Tibial nerve (tissue), 4 donors: ENCODE results near the gene SIK2. TPM values are rescaled to one million over a fixed set of nuclear protein-coding genes. Genes with fewer than 3 reads are reported as not detected.

ENCODE experiments used
- DNase-seq, 2 donors: peaks; one replicate each; pipeline ENCODE4 v3.0.0-alpha.2; 2019; ENCODE audit warnings: low spot score in 2 of 2
- H3K27ac ChIP-seq, 4 donors: fragments of 200-600 bp; sonication (generic) in 3 of 4; one replicate each; pipeline ENCODE4 v1.5.1; 2017 to 2019; ENCODE audit warnings: mild to moderate bottlenecking in 1 of 4
- H3K27me3 ChIP-seq, 2 donors: fragments of 200-600 bp; sonication (generic) in 1 of 2; one replicate each; pipeline versions ENCODE4 v1.5.1 to v1.6.0; 2017 to 2019
- H3K36me3 ChIP-seq, 3 donors: fragments of 200-600 bp; sonication (generic); one replicate each; pipeline ENCODE4 v1.5.1; 2018 to 2019
- H3K4me1 ChIP-seq, 4 donors: fragments of 200-600 bp; sonication (generic) in 3 of 4; one replicate each; pipeline ENCODE4 v1.5.1; 2017 to 2019
- H3K4me3 ChIP-seq, 4 donors: fragments of 200-600 bp; sonication (generic) in 3 of 4; one replicate each; pipeline ENCODE4 v1.5.1; 2017 to 2019; ENCODE audit warnings: mild to moderate bottlenecking in 1 of 4, moderate library complexity in 1 of 4
- H3K9me3 ChIP-seq, 4 donors: fragments of 200-600 bp; sonication (generic) in 3 of 4; one replicate each; pipeline ENCODE4 v1.5.1; 2017 to 2019
- CTCF ChIP-seq, 5 experiments: fragments of 200-600 bp in 3 of 5; fragments of 450-650 bp in 2 of 5; sonication (generic) in 3 of 5; IDR thresholded peaks; one replicate each; pipeline ENCODE4 v1.5.1; 2016 to 2019; ENCODE audit warnings: antibody characterized with exemption in 5 of 5, mild to moderate bottlenecking in 3 of 5, moderate library complexity in 2 of 5
- EP300 ChIP-seq, 2 donors: sonication (generic); formaldehyde crosslinking; IDR thresholded peaks; one replicate each; pipeline ENCODE4 v1.6.1; 2017; ENCODE audit warnings: antibody characterized with exemption in 2 of 2, mild to moderate bottlenecking in 1 of 2
- POLR2A ChIP-seq, 2 donors: fragments of 450-650 bp; IDR thresholded peaks; one replicate each; pipeline ENCODE4 v1.6.1; 2017; ENCODE audit warnings: antibody characterized with exemption in 2 of 2, mild to moderate bottlenecking in 2 of 2, moderate library complexity in 2 of 2
- WGBS, 2 donors: methylation state at CpG; one replicate each; pipeline ENCODE4 v1.1.5; 2018; 5-methylcytosine and 5-hydroxymethylcytosine counted together
- total RNA-seq, 4 donors: library from RNA; depleted of rRNA; stranded (reverse); fragments of >200 nt; gene quantifications; one replicate each; pipeline ENCODE4 v1.1.0, GENCODE V29; 2016

Gene SIK2
- total RNA-seq, 4 donors from 2014 or later, result 19.7 to 27.6 (median 24.1) TPM

DNA sequence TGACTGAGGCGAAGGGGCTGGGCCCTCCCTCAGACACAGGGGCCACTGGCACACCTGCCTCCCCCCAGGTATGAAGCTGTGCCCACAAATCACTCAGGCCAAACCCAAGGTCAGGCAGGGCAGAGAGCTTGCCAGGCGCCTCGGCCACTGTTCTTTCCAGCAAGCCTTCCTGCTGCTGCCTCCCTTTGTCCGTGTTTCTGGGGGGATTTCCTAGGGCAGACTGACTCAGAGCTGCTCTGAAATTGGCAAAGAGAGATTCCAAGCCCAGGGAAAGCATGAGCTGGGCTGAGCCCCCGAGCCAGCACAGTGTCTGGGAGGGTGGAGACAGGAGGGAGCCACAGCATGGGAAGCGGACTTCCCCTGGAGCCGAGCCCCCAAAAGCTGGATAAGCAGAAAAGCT, 130.8 kb downstream of the SIK2 start:
- Histone ChIP-seq H3K4me3 (no peak overlapping the region), H3K27me3 (no peaks in the 10 kb centered on the region), H3K4me1 (peaks cover 0 to 91% (median 70%) of the 10 kb centered on the region in 4 donors), H3K36me3 (no peaks in the 10 kb centered on the region), H3K9me3 (no peaks in the 10 kb centered on the region), H3K27ac (peak overlapping the region; percentile 90 to 99 (median 94))
- 38 to 48% methylated on average over 4 to 7 of the region's 7 CpGs for WGBS, 2 donors
- no peak for TF ChIP-seq POLR2A (IDR thresholded peaks at IDR 0.05)
- peak in 1 of 2 donors; percentile 65 for TF ChIP-seq EP300 (IDR thresholded peaks at IDR 0.05)
- DNase-seq, result peak in 1 of 2 donors; percentile 37

GRCh38 chr11:111733611-111734088, 131.4 kb downstream of the SIK2 start:
- no peaks in the 10 kb centered on the region for H3K9me3 ChIP-seq
- DNase-seq, result no peak
- peaks cover 0 to 97% (median 73%) of the 10 kb centered on the region in 4 donors for H3K4me1 ChIP-seq
- H3K27ac ChIP-seq, result peak overlapping the region; percentile 90 to 99 (median 94)
- H3K4me3 ChIP-seq, result no peak overlapping the region
- no peaks in the 10 kb centered on the region for H3K27me3 ChIP-seq
- TF ChIP-seq POLR2A (IDR thresholded peaks at IDR 0.05) (no peak), CTCF (IDR thresholded peaks at IDR 0.05) (no peak), EP300 (IDR thresholded peaks at IDR 0.05) (no peak)
- 48 to 54% methylated on average over 8 to 9 of the region's 9 CpGs for WGBS, 2 donors
- H3K36me3 ChIP-seq, result no peaks in the 10 kb centered on the region

DNA sequence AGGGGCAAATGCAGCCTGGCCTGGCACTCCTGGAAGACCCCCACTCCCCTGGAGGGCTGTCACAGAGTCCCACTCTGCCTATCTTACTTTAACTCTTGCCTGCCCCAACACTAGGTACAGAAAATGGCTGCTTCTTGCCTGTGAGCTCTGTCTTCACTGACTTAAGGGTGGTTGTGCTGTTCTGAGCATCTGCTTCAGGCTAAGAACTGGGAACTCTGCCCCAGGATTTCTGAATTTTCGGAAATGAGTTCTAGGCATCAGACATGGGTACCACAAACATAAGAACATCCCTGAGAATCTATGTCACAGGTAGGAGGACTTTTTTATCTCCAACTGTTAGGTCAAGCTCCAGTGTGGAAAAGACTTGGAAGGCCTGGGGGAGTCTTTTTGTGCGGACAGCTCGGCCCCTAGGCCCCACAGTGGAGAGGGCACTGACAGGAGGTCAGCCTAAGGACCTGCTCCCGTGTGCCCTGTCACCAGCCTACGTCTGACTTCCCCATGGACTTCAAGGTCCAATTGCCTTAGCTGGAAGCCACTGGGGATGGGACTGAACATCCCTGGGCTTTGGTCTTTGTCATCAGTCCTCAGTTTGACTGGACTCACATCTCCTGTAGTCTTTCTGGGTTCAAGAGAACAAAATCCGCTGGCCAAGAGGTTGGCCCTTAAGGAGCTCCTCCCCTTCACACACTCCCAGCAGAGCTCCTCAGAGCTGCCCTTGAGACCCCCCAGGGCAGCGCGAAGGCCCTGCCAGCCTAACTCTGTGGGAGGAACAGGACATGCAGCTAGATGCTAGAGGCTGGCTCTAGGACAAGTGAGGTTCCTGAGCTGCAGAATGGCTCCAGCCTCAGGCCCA, 132.1 kb downstream of the SIK2 start:
- WGBS, 2 donors, result 51 to 58% methylated on average over 5 to 7 of the region's 8 CpGs
- DNase-seq, result no peak
- Histone ChIP-seq H3K36me3 (no peaks in the 10 kb centered on the region), H3K27ac (peak overlapping the region; percentile 90 to 99 (median 94)), H3K4me3 (no peak overlapping the region), H3K9me3 (no peaks in the 10 kb centered on the region), H3K4me1 (peaks cover 0 to 98% (median 71%) of the 10 kb centered on the region in 4 donors), H3K27me3 (no peaks in the 10 kb centered on the region)
- TF ChIP-seq POLR2A (IDR thresholded peaks at IDR 0.05) (no peak), CTCF (IDR thresholded peaks at IDR 0.05) (no peak), EP300 (IDR thresholded peaks at IDR 0.05) (no peak)

DNA sequence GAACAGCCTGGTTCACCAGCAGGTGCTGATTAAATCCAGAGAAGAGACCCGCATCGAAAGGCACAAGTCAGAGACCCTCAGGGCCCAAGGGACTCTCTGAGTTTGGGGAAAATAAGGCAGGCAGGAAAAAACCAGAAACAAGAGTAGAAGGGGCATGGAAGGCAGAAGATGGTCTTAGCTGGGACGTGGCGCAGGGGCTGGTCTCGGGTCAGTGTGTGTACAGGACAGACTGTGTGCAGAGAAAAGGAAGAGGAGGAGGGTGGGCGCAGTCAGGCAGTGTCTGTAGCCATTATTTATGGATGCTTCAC, 132.7 kb downstream of the SIK2 start:
- Histone ChIP-seq H3K9me3 (no peaks in the 10 kb centered on the region), H3K36me3 (no peaks in the 10 kb centered on the region), H3K27me3 (no peaks in the 10 kb centered on the region), H3K4me1 (peaks cover 0 to 94% (median 69%) of the 10 kb centered on the region in 4 donors), H3K4me3 (peak overlapping the region in 3 of 4 donors; percentile 14 to 56 (median 37)), H3K27ac (peak overlapping the region; percentile 90 to 99 (median 94))
- 19 to 26% methylated on average over 6 of the region's 6 CpGs for WGBS, 2 donors
- no peak for TF ChIP-seq POLR2A (IDR thresholded peaks at IDR 0.05)
- no peak for TF ChIP-seq CTCF (IDR thresholded peaks at IDR 0.05)
- TF ChIP-seq EP300 (IDR thresholded peaks at IDR 0.05), result no peak
- no peak for DNase-seq

GRCh38 chr11:111735262-111736116, 133.2 kb downstream of the SIK2 start:
- peak; percentile 62 to 82 for DNase-seq
- H3K4me3 ChIP-seq, result peak overlapping the region; percentile 24 to 56 (median 37)
- no peaks in the 10 kb centered on the region for H3K9me3 ChIP-seq
- H3K27me3 ChIP-seq, result no peaks in the 10 kb centered on the region
- TF ChIP-seq CTCF (IDR thresholded peaks at IDR 0.05), result peak in 1 of 5 experiments; percentile 38
- peak; percentile 47 to 62 for TF ChIP-seq POLR2A (IDR thresholded peaks at IDR 0.05)
- TF ChIP-seq EP300 (IDR thresholded peaks at IDR 0.05), result peak; percentile 72 to 95
- WGBS, 2 donors, result 13 to 20% methylated on average over 14 to 19 of the region's 19 CpGs
- peak overlapping the region; percentile 90 to 99 (median 94) for H3K27ac ChIP-seq
- peaks cover 0 to 88% (median 66%) of the 10 kb centered on the region in 4 donors for H3K4me1 ChIP-seq
- peaks cover 0 to 4% (median 0%) of the 10 kb centered on the region in 3 donors for H3K36me3 ChIP-seq
